ENCODE results near the gene KRTAP1-4.
"Not testable (repeated sequence)": the region's sequence is repeated elsewhere in the genome, so short reads cannot be mapped to it uniquely, and the experiment has no call there.

Gene KRTAP1-4

DNA sequence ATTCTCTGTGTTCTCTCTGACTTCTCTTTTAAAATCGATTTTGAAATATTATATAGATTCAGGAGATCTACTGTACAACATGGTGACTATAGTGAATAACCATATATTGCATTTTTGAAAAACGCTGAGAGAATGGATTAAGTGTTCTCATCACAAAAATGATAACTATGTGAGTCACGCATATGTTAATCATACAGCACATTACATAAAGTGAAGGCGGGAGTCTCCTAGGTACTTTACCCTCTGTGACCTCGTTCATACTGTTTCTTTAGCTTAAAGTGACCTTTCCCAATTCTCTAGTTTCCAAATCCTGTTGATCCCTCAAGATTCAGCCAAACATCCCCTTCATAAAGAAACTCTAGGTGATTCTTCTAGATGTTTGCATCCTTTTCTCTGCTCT is 27.2 kb downstream of the KRTAP1-4 start:
- no peak for TF ChIP-seq ZNF274 (IDR thresholded peaks at IDR 0.05; ENCODE audit: low read depth, low read length)
- no peak overlapping the region for H3K4me3 ChIP-seq (ENCODE audit: low read length)

DNA sequence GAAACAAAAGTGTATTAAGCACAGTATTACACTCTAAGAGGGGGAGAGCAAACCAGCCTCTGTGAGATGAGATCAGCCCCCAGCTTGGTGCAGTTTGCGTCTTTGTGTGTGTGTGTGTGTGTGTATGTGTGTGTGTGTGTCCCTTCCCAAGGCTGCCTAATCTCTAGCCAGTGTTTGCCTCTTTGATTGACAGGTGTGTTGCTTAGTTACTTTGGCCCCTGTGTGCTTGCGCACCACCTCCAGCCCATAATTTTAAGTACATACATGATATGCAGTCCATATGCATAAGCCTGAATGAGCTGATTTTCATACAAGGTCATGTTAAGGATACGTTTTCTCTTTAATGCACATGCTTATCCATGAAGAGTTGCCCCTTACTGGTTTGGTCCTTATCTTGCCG is 28.2 kb downstream of the KRTAP1-4 start:
- TF ChIP-seq ZNF274 (IDR thresholded peaks at IDR 0.05; ENCODE audit: low read depth, low read length): no peak
- no peak overlapping the region for H3K4me3 ChIP-seq (ENCODE audit: low read length)

DNA sequence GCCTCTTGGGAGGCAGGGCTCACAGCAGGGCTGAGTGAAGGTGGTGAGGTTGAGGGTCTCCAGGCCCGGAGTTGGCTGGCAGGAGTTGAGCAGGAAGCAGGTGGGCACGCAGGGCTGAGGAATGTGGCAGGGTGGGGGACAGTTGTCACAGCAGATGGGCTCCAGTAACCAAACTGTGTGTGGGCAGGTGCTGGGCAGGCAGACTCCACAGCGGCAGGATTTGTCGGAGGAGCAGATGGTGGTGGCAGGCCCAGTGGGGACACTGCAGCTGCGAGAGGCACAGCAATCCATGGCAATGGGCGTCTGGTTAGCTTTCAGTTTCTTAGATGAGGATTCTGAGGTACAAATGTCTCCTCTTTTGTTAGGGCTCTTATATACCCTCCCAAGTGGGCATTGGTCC is 30.4 kb downstream of the KRTAP1-4 start, which contains the start of gene KRTAP3-2:
Gene KRTAP3-2, minus strand, starts transcription at position 344 of the 400 bp plus-strand sequence. Its CDS starts 53 bp downstream, at position 291.
- H3K4me3 ChIP-seq (ENCODE audit: low read length): not testable (repeated sequence)

- H3K4me3 ChIP-seq (ENCODE audit: low read length): no peak overlapping the region
- no peak for TF ChIP-seq ZNF274 (IDR thresholded peaks at IDR 0.05; ENCODE audit: low read depth, low read length)
These were observed 32.6 kb downstream of the KRTAP1-4 start for GRCh38 chr17:40997361-40997760.

DNA sequence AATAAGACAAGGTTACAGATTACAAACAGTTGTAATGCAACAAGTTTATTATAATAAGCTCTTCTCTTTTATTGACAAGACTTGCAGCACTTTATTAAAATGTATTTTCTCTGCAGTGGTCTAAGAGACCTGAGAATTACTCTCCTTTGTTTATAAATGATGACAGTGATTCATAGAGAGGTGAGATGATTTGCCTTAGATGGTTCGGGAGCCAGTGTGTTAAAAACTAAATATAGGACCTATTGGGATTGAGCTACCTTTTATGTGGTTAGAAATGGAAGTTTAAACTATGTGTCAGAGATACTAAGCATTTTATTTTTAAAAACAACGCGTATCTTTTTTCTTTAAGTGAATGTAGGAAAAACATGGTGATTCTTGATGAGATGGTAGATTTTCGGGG is 33.2 kb downstream of the KRTAP1-4 start:
- no peak overlapping the region for H3K4me3 ChIP-seq (ENCODE audit: low read length)
- TF ChIP-seq ZNF274 (IDR thresholded peaks at IDR 0.05; ENCODE audit: low read depth, low read length): no peak

DNA sequence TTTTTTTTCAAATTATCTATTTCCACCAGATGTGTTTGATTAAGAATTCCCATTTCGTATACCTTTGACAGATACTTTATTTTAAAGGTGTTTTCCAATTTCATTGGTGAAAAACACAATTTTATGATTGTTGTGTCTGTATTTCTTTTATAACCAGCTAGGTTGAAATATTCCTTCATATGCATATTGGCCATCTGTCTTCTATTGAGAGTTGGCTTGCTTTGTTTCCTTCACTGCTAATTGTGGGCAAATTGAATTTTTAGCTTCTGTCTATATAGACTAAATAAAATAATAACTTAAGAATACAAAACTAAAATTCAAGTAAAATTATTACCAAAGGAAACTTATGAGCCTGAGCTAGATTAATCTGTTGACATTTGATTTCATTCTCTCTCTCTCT is 34.9 kb downstream of the KRTAP1-4 start:
- no peak for TF ChIP-seq ZNF274 (IDR thresholded peaks at IDR 0.05; ENCODE audit: low read depth, low read length)
- no peak overlapping the region for H3K4me3 ChIP-seq (ENCODE audit: low read length)

GRCh38 chr17:40993839-40994238 is 36.2 kb downstream of the KRTAP1-4 start, which contains the start of gene KRTAP3-3:
Gene KRTAP3-3 (minus strand): TSS chr17:40994164. CDS start chr17:40994097, 67 bp downstream.
- no peak within 1 kb of the TSS for H3K4me3 ChIP-seq (ENCODE audit: low read length)
- no peak for TF ChIP-seq ZNF274 (IDR thresholded peaks at IDR 0.05; ENCODE audit: low read depth, low read length)

- TF ChIP-seq ZNF274 (IDR thresholded peaks at IDR 0.05; ENCODE audit: low read depth, low read length): no peak
- H3K4me3 ChIP-seq (ENCODE audit: low read length): no peak overlapping the region
These were observed 36.9 kb downstream of the KRTAP1-4 start for GRCh38 chr17:40993084-40993483.

- TF ChIP-seq ZNF274 (IDR thresholded peaks at IDR 0.05; ENCODE audit: low read depth, low read length): no peak
- H3K4me3 ChIP-seq (ENCODE audit: low read length): no peak overlapping the region
These were observed 37.3 kb downstream of the KRTAP1-4 start for GRCh38 chr17:40992666-40993065.

DNA sequence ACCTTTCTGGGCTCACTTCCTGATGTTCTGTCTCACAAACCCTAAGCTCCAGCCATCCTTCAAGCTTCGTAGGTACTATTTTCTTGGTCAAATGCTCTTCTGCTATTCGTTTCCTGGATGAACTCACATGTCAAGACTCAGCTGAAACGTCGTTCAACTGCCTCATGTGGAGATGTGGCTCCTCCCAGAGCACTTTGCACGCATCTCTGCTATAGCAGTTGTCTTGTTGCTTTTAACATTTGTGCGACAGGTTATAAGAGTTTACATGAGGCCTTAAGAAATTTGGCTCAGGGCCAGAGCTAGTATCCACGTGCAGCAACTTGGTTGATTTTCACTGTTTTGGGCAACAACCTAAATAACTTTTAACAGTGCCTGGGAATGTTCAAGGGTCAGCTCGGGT is 43.1 kb downstream of the KRTAP1-4 start:
- no peak overlapping the region for H3K4me3 ChIP-seq (ENCODE audit: low read length)
- no peak for TF ChIP-seq ZNF274 (IDR thresholded peaks at IDR 0.05; ENCODE audit: low read depth, low read length)

DNA sequence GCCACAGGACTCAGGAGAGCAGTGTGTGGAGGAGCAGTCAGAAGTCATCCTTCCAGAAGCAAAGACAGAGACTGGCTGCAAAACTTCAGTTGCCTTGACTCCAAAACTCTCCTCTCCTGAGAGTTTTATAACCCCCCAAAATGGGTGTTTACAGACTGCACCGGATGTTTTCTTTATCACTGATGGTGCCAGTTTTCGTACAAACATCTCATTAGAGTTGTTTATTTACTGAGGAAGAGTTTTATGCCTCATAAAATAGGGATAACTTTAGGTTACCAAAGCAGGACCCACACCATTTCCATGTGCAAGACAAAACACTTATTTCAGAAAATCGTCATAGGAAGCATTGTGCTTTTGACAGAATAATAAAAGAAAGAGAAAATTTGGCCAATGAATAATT is 45.8 kb downstream of the KRTAP1-4 start, which contains the start of gene KRT40:
Gene KRT40, minus strand, starts transcription at position 101 of the 400 bp plus-strand sequence. Its CDS starts 53 bp downstream, at position 48.
- H3K4me3 ChIP-seq (ENCODE audit: low read length): no peak within 1 kb of the TSS
- no peak for TF ChIP-seq ZNF274 (IDR thresholded peaks at IDR 0.05; ENCODE audit: low read depth, low read length)

DNA sequence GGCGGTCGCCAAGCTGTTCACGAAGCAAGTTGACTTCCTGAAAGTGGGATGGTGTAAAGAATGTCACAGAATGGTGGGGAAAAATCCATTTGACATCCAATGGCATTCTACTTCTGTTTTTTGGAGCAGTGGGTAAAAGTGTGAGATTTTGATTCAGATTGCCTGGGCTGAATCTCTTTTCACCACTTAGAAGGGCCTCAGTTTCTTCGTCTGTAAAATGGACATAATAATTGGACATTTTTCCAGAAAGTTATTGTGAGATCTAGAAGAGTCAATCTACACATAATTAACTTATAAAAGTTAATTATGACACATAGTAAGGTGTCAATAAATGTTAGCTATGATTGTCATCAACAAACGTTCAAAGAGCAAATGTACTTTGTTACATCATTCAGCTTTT is 48.9 kb downstream of the KRTAP1-4 start:
- TF ChIP-seq ZNF274 (IDR thresholded peaks at IDR 0.05; ENCODE audit: low read depth, low read length): no peak

GRCh38 chr17:40980596-40980995 is 49.4 kb downstream of the KRTAP1-4 start:
- no peak overlapping the region for H3K4me3 ChIP-seq (ENCODE audit: low read length)
- no peak for TF ChIP-seq ZNF274 (IDR thresholded peaks at IDR 0.05; ENCODE audit: low read depth, low read length)

More for the DNA sequence above, 48.9 kb downstream of the KRTAP1-4 start:
- no peak overlapping the region for H3K4me3 ChIP-seq (ENCODE audit: low read length)

GRCh38 chr17:40980117-40980516 is 49.9 kb downstream of the KRTAP1-4 start:
- TF ChIP-seq ZNF274 (IDR thresholded peaks at IDR 0.05; ENCODE audit: low read depth, low read length): no peak
- H3K4me3 ChIP-seq (ENCODE audit: low read length): no peak overlapping the region

Measured in GM08714 (cell line).